ENCODE results near the gene FAM117A. TPM values are rescaled to one million over a fixed set of nuclear protein-coding genes. Genes with fewer than 3 reads are reported as not detected.
A peak's percentile ranks its signal among the peaks of the same experiment; 100 is the strongest.
"Not testable (repeated sequence)": the region's sequence is repeated elsewhere in the genome, so short reads cannot be mapped to it uniquely, and the experiment has no call there.

FAM117A gene
- total RNA-seq, 1 donor from 2014 or later: 10.3 TPM

DNA sequence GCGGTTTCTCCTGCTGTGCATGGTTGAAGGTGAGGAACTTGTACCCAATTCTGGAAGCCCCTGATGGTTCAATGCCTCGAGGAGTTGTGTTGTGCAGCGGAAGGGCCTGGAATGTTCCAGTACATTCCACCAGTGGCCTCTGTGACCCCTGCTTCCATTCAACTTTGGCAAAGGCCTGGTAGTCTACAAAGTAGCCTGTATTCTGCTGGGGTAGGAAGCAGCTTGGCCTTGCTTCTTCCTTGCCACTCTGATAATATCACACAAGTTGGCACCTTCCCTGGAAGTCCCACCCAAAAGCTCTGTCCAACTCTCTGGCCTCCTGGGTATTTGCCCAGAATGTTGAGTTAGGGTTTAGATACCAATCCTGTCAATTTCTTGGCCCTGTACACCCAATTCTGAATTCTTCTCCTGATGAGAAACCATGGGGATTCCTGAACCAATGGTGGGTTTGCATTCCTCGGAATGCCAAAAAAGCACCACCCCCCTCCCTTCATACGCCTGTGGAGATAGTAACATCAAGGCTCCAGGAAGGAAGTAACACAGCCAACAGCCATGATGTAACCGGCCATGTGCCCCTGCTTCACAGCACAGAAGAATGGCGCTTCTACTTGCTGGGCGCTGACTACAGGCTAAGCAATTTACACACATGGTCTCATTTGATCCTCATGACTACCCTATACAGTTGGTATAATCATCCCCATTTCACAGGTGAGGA lies 11.8 kb upstream of the FAM117A start:
- intact Hi-C loops (cut with DNase I): no loop called here
- no peak for DNase-seq (ENCODE audit: missing footprints)

DNA sequence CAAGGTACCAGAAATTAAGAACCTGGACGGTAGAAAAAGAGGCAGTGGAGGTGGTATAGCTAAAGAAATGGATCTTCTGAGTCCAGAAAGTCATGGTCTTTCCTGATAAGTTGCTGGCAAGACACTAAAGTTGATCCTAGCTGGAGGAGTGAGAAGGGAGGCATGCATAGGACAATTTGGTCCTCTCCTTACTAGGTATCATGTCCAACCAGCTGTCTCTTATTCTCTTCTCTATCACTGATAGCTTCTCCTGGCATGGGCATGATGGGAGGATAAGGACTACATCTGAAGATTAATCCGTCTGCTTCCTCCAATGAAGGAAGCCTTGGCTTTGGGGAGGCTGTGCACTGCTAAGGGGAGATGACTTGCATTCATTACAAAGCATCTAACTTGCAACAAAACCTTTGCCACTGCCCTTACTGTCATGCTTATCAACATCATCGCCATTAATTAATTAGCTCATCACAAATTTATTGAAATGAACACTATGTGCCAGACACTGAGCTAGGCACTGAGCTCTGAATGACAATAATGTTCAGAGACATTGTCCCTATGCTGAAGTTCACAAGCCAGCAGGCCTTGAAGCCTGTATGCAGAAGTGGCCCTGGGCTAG lies 3.1 kb upstream of the FAM117A start:
- no peak for ATAC-seq
- intact Hi-C loops (cut with DNase I): no loop called here
- DNase-seq (ENCODE audit: missing footprints): no peak

More for the DNA sequence above, 11.8 kb upstream of the FAM117A start:
- ATAC-seq: peak; percentile 41

DNA sequence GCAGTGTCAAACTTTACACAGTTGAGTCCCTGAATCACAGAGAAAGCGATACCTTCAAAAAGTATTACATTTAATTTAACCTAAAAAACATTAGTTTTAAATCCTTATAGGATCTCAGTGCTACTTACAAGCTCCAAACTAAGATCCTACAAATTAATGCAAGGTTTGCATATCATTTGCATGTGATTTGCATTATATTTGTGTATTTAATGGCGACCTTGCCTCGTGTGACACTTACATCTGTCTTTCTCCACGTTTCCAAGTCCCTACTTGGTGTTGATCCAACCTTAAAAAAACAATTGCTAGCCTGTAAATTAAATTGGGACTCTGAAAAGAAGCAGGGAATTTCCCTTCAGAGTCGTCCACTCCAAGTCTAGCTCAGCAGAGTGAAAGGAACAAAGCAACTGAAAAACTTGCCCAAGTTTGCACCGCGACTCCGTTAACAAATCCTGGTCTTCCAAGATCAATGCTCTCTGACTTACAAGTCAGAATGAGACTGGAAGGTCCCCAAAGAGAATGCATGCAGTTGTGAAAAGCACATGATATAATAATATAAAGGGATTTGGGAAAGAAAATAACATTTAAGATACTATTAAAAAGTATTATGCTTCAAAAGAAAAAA lies 739 bp upstream of the FAM117A start:
- intact Hi-C loops (cut with DNase I): loop anchor here (5.0 kb wide), 2 partner anchors 37 to 57 kb away; partner anchors contain the start of gene SLC35B1
- ATAC-seq: no peak

DNA sequence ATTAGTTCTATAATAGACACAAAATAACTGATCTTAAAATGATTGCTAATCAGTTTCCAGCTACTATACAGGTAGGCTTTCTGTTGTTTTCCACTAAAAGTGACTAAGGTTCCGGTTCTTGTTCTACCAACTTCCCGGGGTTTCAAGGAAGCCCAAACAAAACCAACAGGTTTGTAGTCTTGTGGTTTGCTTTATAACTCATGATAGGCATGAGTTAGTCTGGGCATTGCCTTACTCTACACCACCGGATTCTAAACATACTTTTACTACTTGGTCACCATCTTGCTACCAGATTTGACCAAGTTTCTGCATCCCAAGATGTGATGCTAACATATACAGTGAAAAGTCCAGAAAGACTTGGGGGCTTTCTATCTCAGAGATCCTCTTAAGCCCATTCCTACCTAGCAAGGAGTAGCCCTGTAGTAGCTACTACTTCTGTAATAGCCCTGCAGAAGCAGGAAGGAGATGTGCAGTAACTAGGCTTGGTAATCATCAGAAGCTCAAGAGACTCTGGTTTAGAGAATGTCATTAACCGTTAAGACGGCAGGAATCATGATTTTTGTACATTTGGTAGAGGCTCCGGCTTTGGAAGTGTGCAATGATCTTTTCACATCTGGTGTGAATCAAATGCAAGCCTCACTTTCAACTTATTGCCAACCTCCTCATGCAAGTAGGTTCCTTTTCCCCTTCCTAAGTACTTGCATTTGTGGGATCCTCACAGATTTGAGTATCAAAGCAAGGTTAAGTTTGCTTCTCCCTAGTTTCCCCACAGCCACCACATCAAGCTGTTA lies 1.6 kb downstream of the FAM117A start:
- intact Hi-C loops (cut with DNase I): loop anchor here (5.0 kb wide), 2 partner anchors 35 to 55 kb away; partner anchors contain the start of gene SLC35B1
- ATAC-seq (no peak), DNase-seq (ENCODE audit: missing footprints) (no peak)

More for the DNA sequence above, 739 bp upstream of the FAM117A start:
- no peak for DNase-seq (ENCODE audit: missing footprints)

DNA sequence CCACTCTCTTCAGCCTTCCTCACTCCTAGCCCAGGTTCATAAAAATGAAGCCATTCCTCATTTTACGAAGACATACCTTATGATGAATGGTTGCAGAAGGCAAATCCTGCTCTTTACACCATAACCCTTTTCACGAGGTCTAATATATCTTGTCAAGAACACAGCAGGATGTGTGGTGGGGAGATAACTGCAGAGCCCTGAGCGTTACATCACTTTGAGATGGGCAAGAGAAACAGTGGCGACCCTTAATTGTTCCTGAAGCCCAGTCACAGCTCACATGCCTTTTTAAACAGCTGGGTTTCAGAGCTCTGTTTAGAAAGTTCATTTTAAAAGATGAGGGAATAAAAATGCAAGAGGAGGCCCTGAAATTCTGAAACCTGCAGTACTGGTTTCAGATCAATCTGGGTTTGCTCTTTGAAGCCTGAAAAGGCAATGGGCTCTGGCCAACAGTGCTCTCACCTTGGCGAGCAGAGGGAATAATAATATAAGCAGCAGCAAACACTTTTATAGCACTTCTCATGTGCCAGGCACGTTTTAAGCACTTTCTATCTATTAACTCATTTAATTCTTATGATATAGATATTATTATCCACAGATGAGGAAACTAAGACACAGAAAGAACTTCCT lies 2.9 kb downstream of the FAM117A start:
- DNase-seq (ENCODE audit: missing footprints) (no peak), ATAC-seq (no peak)
- intact Hi-C loops (cut with DNase I): loop anchor here (5.0 kb wide), 2 partner anchors 34 to 54 kb away; partner anchors contain the start of gene SLC35B1

DNA sequence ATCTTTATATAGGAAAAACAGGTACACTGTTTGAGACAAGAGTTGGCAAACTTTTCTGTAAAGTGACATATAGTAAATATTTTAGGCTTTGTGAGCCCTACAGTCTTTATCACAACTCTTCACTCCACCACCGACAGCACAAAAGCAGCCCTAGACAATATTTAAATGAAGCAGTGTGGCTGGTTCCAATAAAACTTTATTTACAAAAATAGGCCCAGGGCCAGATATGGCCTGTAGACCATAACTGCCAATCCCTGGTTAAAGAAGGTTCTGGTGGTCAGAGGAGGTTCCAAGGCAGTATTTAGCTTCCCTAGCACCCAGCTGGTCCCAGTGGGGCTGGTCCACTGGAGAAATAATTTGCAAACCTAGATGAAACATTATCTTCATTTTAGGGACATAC lies 3.6 kb downstream of the FAM117A start:
- intact Hi-C loops (cut with DNase I): loop anchor here (5.0 kb wide), 2 partner anchors 33 to 53 kb away; partner anchors contain the start of gene SLC35B1
- ATAC-seq (no peak), DNase-seq (ENCODE audit: missing footprints) (no peak)

DNA sequence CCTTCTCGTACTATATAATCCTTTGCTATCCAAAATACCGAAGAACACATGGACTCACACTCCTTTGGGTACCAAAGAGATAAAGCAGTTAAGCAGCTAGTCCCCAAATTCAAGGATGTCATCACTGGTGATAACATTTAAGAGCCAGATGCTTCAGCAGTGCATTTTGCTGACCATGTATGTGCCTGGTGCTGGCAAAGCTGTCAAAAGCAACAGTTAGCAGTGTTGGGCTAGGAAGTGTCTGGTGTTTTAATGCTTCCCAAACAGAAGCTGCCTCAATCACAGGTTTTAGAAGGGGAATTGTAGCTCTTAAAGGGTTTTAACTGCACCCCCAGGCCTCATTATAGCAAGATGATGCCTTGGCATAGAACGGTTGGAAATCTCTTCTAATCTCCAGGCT lies 4.7 kb downstream of the FAM117A start:
- no peak for ATAC-seq
- intact Hi-C loops (cut with DNase I): no loop called here

DNA sequence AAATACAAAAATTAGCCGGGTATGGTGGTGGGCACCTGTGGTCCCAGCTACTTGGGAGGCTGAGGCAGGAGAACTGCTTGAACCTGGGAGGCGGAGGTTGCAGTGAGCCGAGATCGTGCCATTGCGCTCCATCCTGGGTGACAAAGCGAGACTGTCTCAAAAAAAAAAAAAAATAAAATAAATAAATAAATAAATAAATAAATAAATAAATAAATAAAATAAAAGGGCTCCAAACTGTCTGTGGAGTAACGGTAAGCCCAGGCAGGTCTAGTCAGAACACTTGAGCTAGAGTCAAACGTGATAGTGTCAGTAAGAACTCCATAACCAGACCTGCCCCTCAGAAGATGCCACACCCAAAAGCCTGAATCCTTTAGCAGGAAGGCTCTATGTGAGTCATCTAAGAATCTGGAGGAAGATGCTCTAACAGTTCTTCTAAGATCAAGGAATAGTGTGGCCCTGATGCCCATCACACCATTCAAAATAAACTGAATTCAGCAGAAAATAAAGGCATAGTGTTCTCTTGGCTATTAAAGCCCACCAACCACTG lies 5.4 kb downstream of the FAM117A start:
- DNase-seq (ENCODE audit: missing footprints); ATAC-seq; intact Hi-C loops (cut with DNase I): not testable (repeated sequence)

More for the DNA sequence above, 4.7 kb downstream of the FAM117A start:
- no peak for DNase-seq (ENCODE audit: missing footprints)

DNA sequence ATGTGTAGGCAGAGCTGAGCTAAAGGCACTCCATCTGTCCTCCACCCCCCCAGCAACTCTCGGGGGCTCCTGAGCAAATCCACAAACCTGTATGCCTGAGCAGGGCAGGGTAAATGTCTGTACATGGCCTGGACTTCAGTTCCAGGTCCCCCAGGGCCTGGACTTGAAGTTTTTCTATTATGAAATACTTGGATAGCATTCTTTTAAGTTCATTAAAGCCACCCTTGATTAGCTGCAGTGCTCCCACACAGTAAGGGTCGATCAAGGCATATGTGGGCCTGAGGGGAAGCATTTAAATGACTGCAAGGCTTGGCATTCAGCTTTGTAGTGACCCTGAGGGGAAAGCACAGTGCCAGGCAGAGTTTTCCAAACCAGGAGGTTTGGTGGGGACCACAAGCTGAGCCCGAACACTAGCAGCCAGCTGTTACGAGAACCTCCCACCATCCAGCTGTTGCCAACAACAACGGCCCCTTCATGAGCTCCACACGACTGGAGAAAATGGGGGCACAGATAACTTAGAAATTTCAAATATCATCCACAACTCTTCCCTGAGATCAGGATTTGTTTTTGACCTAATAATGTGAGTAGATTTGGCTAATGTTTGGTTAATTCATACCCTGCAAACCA lies 6.7 kb downstream of the FAM117A start:
- intact Hi-C loops (cut with DNase I): no loop called here
- ATAC-seq: peak; percentile 54
- DNase-seq (ENCODE audit: missing footprints): no peak

DNA sequence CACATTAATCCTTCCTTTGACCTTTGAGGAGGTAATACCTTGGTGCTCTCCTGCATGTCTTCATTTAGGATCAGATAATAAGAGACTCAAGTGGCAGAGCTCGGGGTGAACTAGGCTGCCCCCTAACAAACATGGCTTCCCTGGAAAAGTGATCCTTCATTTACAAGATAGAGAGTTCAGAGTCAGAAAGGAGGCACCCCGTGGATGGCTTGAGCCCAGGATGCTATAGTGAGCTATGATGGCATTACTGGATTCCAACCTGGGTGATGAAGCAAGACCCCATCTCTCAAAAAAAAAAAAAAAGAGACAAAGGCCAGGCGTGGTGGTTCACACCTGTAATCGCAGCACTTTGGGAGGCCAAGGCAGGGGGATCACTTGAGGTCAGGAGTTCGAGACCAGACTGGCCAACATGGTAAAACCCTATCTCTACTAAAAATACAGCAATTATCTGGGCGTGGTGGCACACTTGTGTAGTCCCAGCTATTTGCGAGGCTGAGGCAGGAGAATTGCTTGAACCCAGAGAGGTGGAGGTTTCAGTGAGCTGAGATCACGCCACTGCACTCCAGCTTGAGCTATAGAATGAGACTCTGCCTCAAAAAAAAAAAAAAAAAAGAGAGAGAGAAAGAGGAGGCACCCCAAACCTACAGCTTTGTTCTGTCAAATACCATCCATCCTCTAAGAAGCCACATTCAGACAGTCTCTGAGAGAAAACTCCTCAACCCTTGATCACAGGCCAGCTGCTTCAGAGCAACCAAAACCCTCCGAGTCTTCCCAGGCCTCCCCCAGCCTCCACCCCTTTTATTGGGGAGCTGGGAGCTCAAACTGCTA lies 7.4 kb downstream of the FAM117A start:
- ATAC-seq: peak; percentile 49
- intact Hi-C loops (cut with DNase I): no loop called here
- no peak for DNase-seq (ENCODE audit: missing footprints)

DNA sequence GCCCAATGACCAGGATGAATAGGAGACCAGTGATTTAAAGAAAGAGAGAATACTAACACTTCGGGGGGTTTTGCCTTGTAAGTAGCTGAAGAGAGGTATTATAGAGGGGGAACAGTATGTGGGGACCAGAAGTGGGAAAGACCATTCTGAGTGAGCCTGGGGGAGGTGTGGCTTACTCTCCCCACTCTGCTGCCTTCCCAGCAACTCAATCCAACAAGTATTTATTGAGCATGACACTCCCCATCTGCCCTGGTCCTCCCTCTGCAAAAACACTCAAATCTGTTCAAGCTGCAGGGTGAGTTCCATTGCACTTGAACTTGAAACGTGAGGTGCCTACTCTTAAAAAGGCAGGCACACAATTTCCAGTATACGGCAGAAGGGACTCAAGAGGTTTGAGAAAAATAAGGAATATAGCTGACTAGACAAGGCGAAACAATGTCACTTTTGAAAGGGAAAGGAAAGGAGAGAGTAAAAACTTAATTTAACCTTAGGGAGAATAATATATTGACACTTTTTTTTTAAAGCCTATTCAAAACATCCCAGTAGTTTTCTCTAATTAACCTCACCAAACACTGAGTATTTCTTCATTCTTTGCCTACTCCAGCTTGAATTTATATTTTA lies 8.2 kb downstream of the FAM117A start:
- intact Hi-C loops (cut with DNase I): no loop called here
- no peak for DNase-seq (ENCODE audit: missing footprints)
- no peak for ATAC-seq

DNA sequence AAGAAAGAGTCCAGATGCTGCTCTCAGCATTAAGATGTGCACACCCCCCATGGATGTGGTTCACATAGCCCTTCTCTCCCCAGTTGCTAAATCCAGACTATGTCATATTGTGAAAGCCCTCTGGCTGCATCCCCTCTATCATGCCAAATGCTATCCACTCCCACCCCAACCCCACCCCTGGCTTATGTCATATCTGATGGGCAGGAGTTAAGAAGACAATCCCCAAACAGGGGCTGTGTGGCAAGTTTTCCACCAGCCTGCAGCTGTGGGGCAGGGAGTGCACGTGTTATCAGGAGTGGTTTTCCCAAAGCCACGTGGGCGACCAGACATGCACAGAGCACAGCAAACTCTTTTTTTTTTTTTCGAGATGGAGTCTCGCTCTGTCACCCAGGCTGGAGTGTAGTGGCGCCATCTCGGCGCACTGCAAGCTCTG lies 10.0 kb downstream of the FAM117A start:
- no peak for DNase-seq (ENCODE audit: missing footprints)
- ATAC-seq: peak; percentile 78
- intact Hi-C loops (cut with DNase I): no loop called here

DNA sequence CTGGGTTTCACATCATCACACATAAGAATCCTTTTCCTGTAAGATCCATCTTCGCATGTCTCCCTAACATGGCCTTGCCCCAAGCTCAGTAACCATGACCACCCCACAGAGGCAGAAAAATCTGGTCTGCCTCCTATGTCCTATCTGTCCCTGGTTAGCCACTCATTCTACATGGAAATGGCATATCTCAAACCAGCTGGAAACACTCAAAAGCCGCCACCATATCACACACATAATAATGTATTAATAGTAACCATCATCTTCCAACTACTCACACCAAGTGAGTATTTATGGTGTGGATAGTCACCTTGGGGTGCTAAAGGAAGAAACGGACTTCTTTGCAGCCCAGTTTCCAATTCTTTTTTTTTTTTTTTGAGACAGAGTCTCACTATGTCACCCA lies 11.4 kb downstream of the FAM117A start:
- no peak for DNase-seq (ENCODE audit: missing footprints)
- intact Hi-C loops (cut with DNase I): no loop called here

DNA sequence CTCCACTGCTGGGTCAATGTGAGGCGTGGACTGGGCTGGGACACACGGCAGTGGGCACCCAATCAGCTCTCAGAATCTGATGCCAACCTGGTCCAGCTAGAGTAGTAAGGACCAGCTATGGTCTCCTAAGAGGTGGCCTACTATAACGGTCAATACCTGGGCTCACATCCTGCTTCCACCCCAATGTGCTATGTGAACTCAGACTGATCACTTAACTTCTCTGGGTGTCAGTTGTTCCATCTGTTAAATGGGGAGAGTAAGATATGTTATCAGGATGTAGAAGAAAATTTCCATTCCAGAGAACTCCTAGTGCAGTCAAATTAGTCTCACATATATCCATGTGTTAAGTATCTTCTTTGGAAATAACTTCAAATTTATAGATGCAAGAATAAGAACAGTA lies 14.2 kb downstream of the FAM117A start:
- intact Hi-C loops (cut with DNase I): no loop called here
- DNase-seq (ENCODE audit: missing footprints) (no peak), ATAC-seq (no peak)

More for the DNA sequence above, 11.4 kb downstream of the FAM117A start:
- ATAC-seq: no peak

DNA sequence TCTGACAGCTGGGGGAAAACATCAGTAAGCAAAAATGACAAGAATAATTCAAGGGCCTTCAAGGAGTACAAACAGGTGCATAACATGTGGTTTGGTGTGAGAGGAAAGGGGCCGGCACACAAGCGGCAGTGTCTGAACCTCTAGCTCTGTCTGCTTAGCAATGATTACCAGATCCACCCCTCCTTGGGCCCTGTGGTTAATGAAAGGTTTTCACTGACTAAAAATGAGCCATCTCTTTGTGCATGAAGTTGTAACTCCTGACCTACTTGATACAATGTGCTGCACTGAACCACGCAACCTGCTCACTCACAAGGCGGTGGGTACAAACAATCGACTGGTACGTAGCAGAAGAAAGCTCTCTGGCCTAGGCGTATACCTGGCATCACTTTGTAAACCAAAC lies 15.1 kb downstream of the FAM117A start:
- ATAC-seq (no peak), DNase-seq (ENCODE audit: missing footprints) (no peak)
- intact Hi-C loops (cut with DNase I): no loop called here

DNA sequence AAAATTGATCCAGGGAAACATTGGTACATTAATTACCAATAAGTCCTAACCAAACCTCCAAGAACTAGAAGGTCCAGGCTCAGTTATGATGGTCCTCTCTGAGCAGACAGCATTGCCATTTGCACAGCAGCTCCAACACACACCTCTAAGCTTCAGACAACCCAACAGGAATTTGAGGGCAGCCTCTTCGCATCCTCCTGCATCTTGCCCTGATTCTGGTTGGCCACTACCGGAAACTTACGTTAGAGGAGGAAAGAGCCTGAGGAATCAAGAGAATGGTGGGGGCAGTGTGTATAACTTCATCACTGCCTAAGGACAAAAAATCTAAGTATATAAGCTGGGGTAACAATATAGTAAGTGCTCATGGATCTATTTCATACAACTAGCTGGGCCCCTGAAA lies 15.7 kb downstream of the FAM117A start:
- ATAC-seq: no peak
- DNase-seq (ENCODE audit: missing footprints): no peak
- intact Hi-C loops (cut with DNase I): no loop called here

DNA sequence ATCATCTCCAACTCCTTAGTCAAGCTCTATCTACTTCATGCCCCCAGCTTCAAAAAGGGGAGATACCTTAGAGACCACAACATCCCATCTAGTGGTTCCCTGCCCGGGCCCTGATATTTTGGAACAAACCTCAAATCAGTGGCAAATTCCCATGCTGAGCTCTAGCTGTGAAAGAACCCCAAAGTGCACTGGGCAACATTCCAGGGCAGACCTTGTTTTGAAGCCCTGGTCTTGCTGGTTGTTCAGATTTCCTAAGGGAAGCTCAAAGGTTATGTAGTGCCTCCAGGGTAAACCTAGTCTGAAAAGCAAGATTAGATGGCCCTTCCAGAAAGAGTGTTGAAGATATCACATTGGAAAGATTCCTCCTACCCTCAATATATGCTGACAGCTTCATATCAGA lies 16.3 kb downstream of the FAM117A start:
- DNase-seq (ENCODE audit: missing footprints) (no peak), ATAC-seq (no peak)
- intact Hi-C loops (cut with DNase I): no loop called here

Measured in Right ventricle myocardium inferior (tissue), 1 donor.